IPS-11a (cell line): ENCODE measurements around the gene CAGE1.
A peak's percentile ranks its signal among the peaks of the same experiment; 100 is the strongest.
"Not testable (repeated sequence)": the region's sequence is repeated elsewhere in the genome, so short reads cannot be mapped to it uniquely, and the experiment has no call there.

Source experiments
- H3K4me3 ChIP-seq: one replicate; pipeline ENCODE4 v1.5.1; 2013; ENCODE audit warnings: low read depth, low read length, control low read depth

Gene CAGE1

DNA sequence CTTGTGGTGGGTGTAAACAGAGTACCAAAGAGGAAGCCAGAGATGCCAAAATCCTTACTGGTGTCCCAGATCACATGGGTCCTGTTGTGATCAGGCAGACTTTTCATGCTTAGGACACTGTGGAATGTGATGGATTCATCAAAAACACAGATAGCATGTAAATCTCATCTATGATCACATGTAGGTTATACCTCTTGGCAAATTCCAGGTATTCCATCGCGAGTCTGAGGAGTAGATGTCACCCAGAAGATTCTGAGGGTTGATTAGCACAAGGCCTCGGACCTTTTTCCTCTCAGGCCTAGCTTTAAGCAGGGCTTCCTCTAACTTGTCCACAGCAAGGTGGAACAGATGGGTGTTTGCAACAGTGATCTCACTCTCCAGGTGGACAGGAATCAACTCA, 48.3 kb downstream of the CAGE1 start:
- H3K4me3 ChIP-seq, result no peak overlapping the region

DNA sequence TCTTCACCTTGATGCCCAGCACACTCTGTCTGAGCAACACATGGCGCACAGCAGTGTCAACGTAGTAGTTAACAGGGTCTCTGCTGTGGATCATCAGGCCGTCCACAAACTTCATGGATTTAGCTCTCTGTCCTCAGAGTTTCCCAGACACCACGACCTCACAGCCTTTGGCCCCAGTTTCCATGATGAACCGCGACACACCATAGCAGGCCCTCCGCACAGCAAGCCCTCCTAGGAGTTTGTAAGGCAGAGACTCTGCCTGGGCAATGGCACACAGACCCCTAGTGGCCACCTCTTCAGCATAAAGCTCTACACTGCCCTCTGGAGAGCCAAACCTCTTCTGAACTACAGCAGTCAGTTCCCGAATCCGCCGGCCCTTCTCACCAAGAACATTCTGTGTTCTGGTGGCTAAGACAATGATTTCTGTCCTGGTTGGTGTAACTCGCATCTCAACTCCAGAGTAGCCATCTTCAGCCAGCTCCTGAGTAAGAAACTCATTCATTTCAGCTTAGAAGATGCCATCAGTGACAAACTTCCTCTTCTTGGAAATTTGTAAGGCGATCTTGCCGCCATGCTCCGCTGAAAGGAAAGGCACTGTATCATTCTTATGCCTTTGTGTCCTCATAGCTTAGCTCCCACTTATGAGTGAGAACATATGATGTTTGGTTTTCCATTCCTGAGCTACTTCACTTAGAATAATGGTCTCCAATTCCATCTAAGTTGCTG, 50.4 kb downstream of the CAGE1 start:
- H3K4me3 ChIP-seq, result not testable (repeated sequence)

DNA sequence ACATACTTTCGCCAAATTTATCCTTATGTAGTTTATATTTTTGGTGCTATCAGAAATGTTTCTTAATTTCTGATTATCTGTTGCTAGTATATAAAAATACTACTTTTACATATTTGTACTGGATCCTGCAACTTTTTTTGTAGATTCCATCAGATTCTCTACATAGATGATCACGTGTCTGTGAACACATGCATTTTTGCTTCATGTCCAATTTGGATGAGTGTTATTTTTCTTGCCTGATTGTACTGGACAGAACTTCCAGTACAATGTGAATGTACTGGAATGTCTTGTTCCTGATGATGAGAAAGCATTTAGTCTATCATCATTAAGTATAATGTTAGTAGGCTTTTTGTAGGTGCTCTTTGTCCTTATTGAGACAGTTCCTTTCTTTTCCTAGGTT, 51.5 kb downstream of the CAGE1 start:
- H3K4me3 ChIP-seq, result no peak overlapping the region

DNA sequence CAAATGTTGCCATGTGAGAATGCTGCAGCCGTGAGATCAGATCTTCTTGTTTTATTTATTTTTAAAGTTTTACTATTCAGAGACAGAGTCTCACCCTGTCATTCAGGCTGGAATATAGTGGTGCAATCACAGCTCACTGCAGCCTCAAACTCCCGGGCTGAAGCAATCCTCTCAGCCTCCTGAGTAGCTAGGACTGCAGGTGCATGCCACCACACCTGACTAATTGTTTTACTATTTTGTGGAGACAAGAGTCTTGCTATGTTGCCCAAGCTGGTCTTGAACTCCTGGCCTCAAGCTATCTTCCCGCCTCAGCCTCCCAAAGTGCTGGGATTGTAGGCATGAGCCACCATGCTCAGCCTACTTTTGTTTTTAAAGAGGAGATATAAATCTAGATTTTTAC, 54.0 kb downstream of the CAGE1 start:
- no peak overlapping the region for H3K4me3 ChIP-seq

DNA sequence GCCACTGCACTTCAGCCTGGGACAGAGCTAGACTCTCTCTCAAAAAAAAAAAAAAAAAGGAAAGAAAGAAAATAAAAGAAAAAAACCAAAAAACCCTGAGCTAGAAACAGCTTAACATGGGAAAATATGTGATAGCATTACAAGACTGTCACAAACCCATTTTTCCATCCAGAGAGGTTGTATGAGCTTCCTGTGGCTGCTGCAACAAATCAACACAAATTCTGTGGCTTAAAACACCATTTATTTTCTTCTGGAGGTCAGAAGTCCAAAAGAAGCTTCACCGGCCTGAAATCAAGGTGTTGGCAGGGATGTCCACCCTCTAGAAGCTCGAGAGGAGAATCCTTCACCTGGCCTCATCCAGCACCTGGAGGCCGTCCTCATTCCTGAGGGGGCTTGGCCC, 54.9 kb downstream of the CAGE1 start:
- no peak overlapping the region for H3K4me3 ChIP-seq

DNA sequence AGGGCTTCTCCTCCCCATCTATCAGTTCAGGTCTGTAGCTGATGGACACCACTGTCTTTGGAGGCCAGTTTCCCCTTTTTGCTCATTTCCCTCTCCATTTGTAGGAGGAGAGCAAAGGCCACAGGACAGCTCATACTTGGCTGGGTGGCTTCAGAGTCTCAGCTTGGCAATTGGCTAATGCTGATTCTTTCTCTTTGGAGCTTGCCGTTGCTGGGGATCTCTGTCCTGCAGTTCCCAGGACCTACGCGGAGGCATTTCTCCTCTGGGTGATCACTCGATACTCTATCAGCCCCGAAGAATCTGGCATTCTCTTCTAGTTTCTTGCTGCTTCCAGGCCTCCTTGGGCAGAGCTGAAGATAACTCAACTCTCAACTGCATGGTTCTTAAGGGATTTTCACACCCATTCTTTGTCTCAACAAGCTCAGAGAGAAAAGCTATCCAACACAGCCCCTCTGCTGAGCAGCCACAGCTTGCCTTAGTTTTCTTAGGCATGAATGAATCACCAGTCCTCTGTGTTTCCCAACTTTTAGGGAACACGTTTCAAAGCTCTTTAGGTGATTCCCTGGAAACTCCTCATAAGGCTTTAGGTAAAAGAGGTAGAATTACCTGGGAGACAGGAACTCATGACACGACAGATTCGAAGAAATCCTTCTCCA, 57.3 kb downstream of the CAGE1 start:
- no peak overlapping the region for H3K4me3 ChIP-seq

DNA sequence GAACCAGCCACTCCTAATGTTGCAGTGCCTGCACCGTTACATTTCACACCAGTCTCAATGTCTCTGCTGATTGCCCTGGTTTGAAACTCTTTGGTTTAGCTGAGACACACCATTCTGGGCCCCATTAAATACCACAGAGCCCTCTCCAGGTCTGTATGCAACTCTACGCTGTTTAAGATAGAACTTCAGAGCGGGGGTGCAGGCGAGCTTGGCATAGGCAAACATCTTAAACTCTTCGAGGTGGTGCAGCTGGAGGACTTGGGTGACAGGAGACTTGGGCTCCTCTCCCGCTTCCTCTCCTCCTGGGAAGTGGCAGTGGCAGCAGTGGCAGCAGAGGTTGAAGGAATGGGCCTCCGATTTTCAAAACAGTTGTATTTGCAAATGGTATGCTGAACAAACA, 58.1 kb downstream of the CAGE1 start:
- no peak overlapping the region for H3K4me3 ChIP-seq

DNA sequence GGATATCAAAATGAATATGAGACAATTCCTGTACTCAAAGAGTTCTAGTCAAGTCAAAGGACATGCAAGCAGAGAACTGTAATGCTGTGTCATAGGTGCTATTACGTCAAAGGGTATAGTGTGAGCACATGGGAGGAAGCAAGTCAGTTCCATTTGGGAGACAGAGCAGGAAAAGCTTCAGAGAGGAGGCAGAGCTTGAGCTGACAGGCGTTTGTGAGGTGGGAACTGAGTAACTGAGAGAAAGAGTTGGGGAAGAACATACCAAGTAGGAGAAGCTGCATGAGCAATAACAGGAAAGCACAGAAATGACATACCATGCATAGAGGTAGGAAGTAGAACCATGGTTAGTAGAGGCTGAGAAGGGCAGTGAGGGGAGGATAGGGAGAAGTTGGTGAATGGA, 61.3 kb downstream of the CAGE1 start:
- H3K4me3 ChIP-seq, result no peak overlapping the region

DNA sequence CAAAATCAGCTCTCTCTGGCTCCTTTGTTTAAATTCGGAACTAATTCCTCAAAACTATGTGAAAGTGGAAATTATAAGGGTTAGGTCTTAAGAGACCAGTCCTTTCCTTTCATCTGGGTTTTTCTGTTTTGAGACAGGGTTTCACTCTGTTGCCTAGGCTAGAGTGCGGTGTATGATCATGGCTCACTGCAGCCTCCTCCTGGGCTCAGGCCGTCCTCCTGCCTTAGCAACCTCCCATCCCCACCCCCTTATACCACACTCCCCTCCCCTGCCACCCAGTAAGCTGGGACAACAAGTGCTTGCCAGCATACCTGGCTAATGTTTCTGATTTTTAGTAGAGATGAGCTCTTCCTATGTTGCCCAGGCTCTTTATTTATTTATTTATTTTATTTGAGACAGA, 63.8 kb downstream of the CAGE1 start:
- no peak overlapping the region for H3K4me3 ChIP-seq

DNA sequence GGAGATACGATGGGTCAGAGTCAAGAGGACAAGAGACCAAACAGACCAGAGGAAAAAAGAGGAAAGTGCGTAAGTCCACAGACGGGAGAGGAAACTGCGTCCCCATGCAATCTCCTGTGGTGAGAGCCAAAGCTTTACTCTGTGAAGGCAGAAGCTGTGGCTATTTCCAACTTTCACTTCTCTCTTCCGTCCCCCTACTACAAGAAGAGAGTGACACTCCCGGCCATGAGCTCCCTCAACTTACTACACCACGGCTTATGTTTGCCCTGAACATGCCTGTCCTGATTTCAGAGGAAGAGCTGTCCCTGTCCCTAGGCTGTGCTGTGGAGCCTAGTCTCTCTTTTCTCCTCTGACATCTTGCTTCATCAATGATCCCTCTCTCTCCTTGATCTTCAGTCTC, 65.0 kb downstream of the CAGE1 start:
- H3K4me3 ChIP-seq, result no peak overlapping the region

DNA sequence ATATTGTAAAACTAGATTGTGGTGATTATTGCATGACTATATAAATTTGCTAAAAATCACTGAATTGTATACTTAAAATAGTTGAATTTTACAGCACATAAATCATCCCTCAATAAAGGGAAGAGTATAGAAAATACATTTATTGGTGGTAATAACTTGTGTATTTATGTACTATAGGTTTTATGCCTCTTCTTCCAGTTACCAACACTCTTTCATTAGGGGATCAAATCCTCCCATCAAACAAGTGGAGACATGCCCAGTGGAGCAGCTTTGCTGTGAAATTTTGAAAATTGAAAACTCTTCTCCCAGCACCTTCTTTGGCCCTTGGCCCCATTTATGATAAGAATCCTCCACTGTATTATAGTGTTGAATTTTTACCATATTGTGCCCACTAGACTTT, 66.5 kb downstream of the CAGE1 start:
- no peak overlapping the region for H3K4me3 ChIP-seq

DNA sequence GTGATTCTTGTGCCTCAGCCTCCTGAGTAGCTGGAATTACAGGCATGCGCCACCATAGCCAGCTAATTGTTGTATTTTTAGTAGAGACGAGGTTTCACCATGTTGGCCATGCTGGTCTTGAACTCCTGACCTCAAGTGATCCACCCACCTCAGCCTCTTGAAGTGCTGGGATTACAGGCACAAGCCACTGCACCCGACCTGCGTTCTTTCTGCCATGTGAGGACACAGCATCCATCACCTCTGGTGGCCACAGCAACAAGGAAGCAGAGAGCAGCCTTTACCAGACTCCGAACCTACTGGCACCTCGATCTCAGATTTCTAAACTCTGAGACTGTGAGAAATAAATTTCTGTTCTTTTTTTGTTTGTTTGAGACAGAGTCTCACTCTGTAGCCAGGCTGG, 67.7 kb downstream of the CAGE1 start:
- not testable (repeated sequence) for H3K4me3 ChIP-seq

DNA sequence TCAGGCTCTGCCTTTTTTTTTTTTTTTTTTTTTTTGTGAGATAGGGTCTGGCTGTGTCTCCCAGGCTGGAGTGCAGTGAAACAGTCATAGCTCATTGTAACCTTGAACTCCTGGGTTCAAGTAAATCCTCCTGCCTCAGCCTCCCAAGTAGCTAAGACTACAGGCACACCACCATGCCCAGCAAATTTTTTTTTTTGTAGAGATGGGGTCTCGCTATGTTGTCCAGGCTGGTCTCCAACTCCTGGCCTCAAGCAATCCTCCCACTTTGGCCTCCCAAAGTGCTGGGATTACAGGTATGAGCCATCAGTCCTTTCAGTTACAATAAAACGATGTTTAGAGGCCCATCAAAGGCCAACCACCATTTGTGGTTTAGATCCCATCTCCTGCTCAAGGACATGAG, 70.1 kb downstream of the CAGE1 start:
- H3K4me3 ChIP-seq, result not testable (repeated sequence)

DNA sequence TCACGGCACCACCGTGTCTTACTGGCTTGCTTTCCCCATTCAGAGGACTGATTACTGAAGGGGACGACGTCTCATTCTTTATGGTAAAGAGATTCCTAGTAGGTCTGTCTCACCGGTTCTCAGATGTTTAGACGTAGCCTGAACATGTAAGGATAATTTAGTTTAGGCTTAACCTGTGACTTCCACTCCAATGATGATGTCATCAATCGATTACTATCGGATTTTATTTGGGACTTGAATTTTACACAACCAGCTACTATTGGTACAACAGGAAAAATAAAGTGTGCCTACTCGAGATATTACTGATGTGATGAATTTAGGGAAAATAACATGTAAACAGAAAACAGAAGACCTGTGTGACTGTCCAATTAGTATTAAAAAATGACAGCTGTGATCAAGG, 72.0 kb downstream of the CAGE1 start:
- no peak overlapping the region for H3K4me3 ChIP-seq

DNA sequence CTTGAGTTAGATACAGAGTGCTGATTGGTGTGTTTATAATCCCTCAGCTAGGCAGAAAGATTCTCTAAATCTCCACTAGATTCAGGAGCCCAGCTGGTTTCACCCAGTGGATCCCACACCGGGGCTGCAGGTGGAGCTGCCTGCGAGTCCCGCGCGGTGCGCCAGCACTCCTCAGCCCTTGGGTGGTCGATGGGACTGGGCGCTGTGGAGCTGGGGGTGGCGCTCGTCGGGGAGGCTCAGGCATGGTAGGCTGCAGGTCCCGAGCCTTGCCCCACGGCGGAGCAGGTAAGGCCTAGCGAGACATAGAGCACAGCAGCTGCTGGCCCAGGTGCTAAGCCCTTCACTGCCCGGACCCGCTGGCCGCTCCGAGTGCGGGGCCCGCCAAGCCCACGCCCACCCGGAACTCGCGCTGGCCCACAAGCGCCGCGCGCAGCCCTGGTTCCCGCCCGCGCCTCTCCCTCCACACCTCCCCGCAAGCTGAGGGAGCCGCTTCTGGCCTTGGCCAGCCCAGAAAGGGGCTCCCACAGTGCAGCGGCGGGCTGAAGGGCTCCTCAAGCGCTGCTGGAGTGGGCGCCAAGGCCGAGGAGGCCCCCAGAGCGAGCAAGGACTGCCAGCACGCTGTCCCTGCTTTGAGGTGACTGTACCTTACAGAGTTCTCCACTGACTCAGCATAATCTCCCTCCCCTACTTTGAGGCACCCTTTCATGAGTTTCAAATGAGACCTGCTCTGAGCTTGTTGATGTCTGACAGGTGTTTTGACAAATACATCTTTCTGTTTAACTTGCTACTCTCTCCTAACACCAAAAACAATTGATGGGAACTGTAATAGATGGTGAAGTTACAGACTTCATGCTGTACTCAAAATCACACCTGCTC, 72.6 kb downstream of the CAGE1 start:
- H3K4me3 ChIP-seq, result no peak overlapping the region

DNA sequence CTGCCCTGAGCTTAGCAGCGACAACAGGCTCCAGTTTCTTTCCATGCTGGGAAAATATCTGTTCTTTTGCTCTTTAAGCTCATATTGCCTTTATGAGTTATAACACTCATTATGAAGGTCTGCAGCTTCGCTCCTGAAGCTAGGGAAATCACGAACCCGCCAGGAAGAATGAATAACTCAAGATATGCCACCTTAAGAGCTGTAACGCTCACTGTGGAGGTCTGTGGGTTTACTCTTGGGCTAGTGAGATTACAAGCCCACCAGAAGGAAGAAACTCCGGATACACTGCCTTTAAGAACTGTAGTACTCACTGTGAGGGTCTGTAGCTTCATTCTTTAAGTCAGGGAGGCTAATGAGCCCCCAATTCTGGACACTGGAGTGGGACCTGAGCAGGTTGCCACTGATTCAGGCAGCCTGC, 73.6 kb downstream of the CAGE1 start:
- H3K4me3 ChIP-seq, result no peak overlapping the region

DNA sequence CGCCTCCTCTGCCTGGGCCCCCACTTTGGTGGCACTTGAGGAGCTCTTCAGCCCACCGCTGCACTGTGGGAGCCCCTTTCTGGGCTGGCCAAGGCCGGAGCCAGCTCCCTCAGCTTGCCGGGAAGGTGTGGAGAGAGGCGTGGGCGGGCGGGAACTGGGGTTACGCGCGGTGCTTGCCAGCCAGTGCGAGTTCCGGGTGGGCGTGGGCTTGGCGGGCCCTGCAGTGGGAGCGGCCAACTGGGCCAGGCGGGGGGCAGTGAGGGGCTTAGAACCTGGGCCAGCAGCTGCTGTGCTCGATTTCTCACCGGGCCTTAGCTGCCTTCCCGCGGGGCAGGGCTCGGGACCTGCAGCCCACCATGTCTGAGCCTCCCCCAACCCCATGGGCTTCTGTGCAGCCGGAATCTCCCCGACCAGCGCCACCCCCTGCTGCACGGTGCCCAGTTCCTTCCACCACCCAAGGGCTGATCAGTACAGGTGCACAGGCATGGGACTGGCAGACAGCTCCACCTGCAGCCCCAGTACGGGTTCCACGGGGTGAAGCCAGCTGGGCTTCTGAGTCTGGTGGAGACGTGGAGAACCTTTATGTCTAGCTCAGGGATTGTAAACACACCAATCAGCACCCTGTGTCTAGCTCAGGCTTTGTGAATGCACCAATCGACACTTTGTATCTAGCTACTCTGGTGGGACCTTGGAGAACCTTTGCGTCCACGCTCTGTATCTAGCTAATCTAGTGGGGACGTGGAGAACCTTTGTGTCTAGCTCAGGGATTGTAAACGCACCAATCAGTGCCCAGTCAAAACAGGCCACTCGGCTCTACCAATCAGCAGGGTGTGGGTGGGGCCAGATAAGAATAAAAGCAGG, 74.2 kb downstream of the CAGE1 start:
- not testable (repeated sequence) for H3K4me3 ChIP-seq

DNA sequence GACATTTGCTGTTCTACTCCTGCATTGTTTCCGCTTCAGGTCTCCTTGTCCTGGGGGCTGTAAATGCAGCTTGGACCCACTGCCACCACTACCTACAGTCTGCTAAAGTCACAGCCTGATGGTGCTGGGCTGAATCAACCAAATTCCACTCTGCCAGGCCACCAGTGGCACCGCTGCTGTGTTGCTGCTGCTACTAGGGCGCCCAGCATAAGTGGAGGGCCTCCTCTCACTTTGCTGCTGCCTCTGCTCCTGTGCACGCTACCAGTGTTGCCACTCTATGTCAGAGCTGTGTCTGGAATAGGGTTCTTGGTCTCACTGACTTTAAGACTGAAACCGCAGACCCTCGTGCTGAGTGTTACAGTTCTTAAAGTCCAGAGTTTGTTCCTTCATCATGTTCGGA, 75.1 kb downstream of the CAGE1 start:
- H3K4me3 ChIP-seq, result no peak overlapping the region

DNA sequence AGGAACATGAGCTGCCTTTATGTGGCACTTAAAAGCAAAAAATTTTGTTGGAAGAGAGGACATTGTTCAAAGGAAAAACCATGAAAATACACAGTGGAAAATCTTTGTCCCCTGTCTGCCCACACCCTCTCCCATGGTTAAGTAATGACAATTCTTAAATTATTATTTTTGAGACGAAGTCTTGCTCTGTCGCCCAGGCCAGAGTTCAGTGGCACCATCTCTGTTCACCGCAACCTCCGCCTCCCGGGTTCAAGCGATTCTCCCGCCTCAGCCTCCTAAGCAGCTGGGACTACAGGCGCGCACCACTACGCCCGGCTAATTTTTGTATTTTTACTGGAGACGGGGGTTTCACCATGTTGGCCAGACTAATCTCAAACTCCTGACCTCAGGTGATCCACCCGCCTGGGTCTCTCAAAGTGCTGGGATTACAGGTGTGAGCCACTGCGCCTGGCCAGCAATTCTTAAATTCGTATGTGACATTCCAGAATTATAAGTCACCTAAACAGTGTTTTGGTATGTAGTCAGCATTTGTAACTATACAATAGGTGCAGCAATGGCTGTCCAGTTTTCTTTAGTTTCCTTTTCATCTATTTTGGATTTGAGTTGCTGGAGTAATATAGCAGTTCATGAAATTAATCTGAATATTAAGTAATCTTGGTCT, 75.9 kb downstream of the CAGE1 start:
- H3K4me3 ChIP-seq, result peak overlapping the region; percentile 78
